Esophagus squamous epithelium (tissue), 5 donors: ENCODE results near the gene TLK2. TPM values are rescaled to one million over a fixed set of nuclear protein-coding genes. Genes with fewer than 3 reads are reported as not detected.
A peak's percentile ranks its signal among the peaks of the same experiment; 100 is the strongest.
"Not testable (repeated sequence)": the region's sequence is repeated elsewhere in the genome, so short reads cannot be mapped to it uniquely, and the experiment has no call there.

Source experiments
- DNase-seq: peaks from one replicate; lab custom pipeline; 2025; lab: John Stamatoyannopoulos, UW
- H3K27ac ChIP-seq, 4 donors: fragments of 200-600 bp; sonication (generic); one replicate each; pipeline ENCODE4 v1.5.1; 2016 to 2019; ENCODE audit warnings: mild to moderate bottlenecking in 1 of 4
- H3K27me3 ChIP-seq, 4 donors: fragments of 200-600 bp; sonication (generic); 1 replicate in 3 of 4; 2 replicates in 1 of 4; pipeline versions ENCODE4 v1.5.1 to v1.6.0; 2017 to 2021; ENCODE audit warnings: antibody characterized with exemption in 1 of 4
- H3K36me3 ChIP-seq, 3 donors: fragments of 200-600 bp; sonication (generic); one replicate each; pipeline ENCODE4 v1.5.1; 2016 to 2019
- H3K4me1 ChIP-seq, 3 donors: fragments of 200-600 bp; sonication (generic); one replicate each; pipeline ENCODE4 v1.5.1; 2017 to 2019
- H3K4me3 ChIP-seq, 4 donors: fragments of 200-600 bp; sonication (generic); 1 replicate in 3 of 4; 2 replicates in 1 of 4; pipeline ENCODE4 v1.5.1; 2016 to 2019; ENCODE audit warnings: mild to moderate bottlenecking in 2 of 4, moderate library complexity in 1 of 4
- H3K9me3 ChIP-seq, 3 donors: fragments of 200-600 bp; sonication (generic); one replicate each; pipeline ENCODE4 v1.5.1; 2016 to 2019
- WGBS, 2 donors: methylation state at CpG; one replicate each; pipeline ENCODE4 v1.1.5; 2018; 5-methylcytosine and 5-hydroxymethylcytosine counted together
- intact Hi-C: fragments of 100-400 bp; cut with DNase I; formaldehyde crosslinking; loops from one replicate; pipeline ENCODE4 v1.15.0; 2022
- total RNA-seq, 4 donors: library from RNA; depleted of rRNA; stranded (reverse); fragments of >200 nt; gene quantifications; one replicate each; pipeline ENCODE4 v1.1.0, GENCODE V29; 2016
- donor health status: DM: yes; HTN: yes; CAD: no.

TLK2 gene
- total RNA-seq, 4 donors from 2014 or later: 13.2 to 35.5 (median 28.0) TPM

GRCh38 chr17:62479639-62480258 lies 1.1 kb downstream of the TLK2 start:
- peak overlapping the region; percentile 75 to 89 (median 85) for H3K4me3 ChIP-seq
- peak overlapping the region; percentile 91 to 98 (median 98) for H3K27ac ChIP-seq
- H3K36me3 ChIP-seq: peaks cover 0 to 25% (median 0%) of the 10 kb centered on the region in 3 donors
- H3K9me3 ChIP-seq, DNase-seq, H3K27me3 ChIP-seq, intact Hi-C loops: not testable (repeated sequence)
- H3K4me1 ChIP-seq: peaks cover 0 to 61% (median 6%) of the 10 kb centered on the region in 3 donors
- 2 to 4% methylated on average over 14 to 15 of the region's 22 CpGs for WGBS, 2 donors

GRCh38 chr17:62482553-62482952 lies 3.9 kb downstream of the TLK2 start:
- Histone ChIP-seq H3K4me1 (peaks cover 0 to 72% (median 10%) of the 10 kb centered on the region in 3 donors), H3K36me3 (peaks cover 0 to 32% (median 0%) of the 10 kb centered on the region in 3 donors)
- DNase-seq, H3K9me3 ChIP-seq, H3K27ac ChIP-seq, intact Hi-C loops, H3K27me3 ChIP-seq, H3K4me3 ChIP-seq: not testable (repeated sequence)
- 80 to 81% methylated on average over 2 to 3 of the region's 3 CpGs for WGBS, 2 donors

GRCh38 chr17:62490990-62491389 lies 12.4 kb downstream of the TLK2 start:
- intact Hi-C loops, H3K27ac ChIP-seq, H3K36me3 ChIP-seq, DNase-seq, H3K27me3 ChIP-seq, H3K9me3 ChIP-seq, H3K4me3 ChIP-seq: not testable (repeated sequence)
- peaks cover 0 to 54% (median 9%) of the 10 kb centered on the region in 3 donors for H3K4me1 ChIP-seq
- 33 to 56% methylated on average over 1 of the region's 1 CpG for WGBS, 2 donors

GRCh38 chr17:62493049-62493655 lies 14.5 kb downstream of the TLK2 start:
- 82 to 84% methylated on average over 5 of the region's 5 CpGs for WGBS, 2 donors
- H3K4me3 ChIP-seq, intact Hi-C loops, H3K27ac ChIP-seq, DNase-seq, H3K9me3 ChIP-seq, H3K27me3 ChIP-seq, H3K36me3 ChIP-seq: not testable (repeated sequence)
- H3K4me1 ChIP-seq: peaks cover 0 to 36% (median under 1%) of the 10 kb centered on the region in 3 donors

GRCh38 chr17:62494073-62494472 lies 15.4 kb downstream of the TLK2 start:
- H3K27ac ChIP-seq, intact Hi-C loops, H3K27me3 ChIP-seq, H3K4me3 ChIP-seq, H3K36me3 ChIP-seq, DNase-seq, H3K9me3 ChIP-seq: not testable (repeated sequence)
- WGBS, 2 donors: 97 to 100% methylated on average over 1 to 5 of the region's 7 CpGs
- peaks cover 0 to 30% (median 0%) of the 10 kb centered on the region in 3 donors for H3K4me1 ChIP-seq

GRCh38 chr17:62496344-62496743 lies 17.7 kb downstream of the TLK2 start:
- H3K36me3 ChIP-seq, DNase-seq, H3K27me3 ChIP-seq, intact Hi-C loops, H3K27ac ChIP-seq, H3K9me3 ChIP-seq, H3K4me3 ChIP-seq: not testable (repeated sequence)
- 90 to 95% methylated on average over 4 of the region's 4 CpGs for WGBS, 2 donors
- peaks cover 0 to 26% (median 0%) of the 10 kb centered on the region in 3 donors for H3K4me1 ChIP-seq

- H3K27ac ChIP-seq, DNase-seq, H3K9me3 ChIP-seq, H3K27me3 ChIP-seq, intact Hi-C loops, H3K4me3 ChIP-seq, H3K36me3 ChIP-seq: not testable (repeated sequence)
- H3K4me1 ChIP-seq: peaks cover 0 to 21% (median 0%) of the 10 kb centered on the region in 3 donors
- 80 to 81% methylated on average over 6 to 8 of the region's 8 CpGs for WGBS, 2 donors
Measured at GRCh38 chr17:62498796-62499195, 20.2 kb downstream of the TLK2 start.

- peaks cover 0 to 12% (median 0%) of the 10 kb centered on the region in 3 donors for H3K4me1 ChIP-seq
- DNase-seq, H3K9me3 ChIP-seq, H3K27me3 ChIP-seq, H3K36me3 ChIP-seq, H3K27ac ChIP-seq, intact Hi-C loops, H3K4me3 ChIP-seq: not testable (repeated sequence)
- 89 to 95% methylated on average over 1 of the region's 1 CpG for WGBS, 2 donors
Measured at GRCh38 chr17:62500463-62500862, 21.8 kb downstream of the TLK2 start.

- H3K4me3 ChIP-seq, H3K27me3 ChIP-seq, H3K27ac ChIP-seq, H3K9me3 ChIP-seq, intact Hi-C loops, H3K36me3 ChIP-seq, DNase-seq: not testable (repeated sequence)
- 95% methylated on average over 8 of the region's 8 CpGs for WGBS, 2 donors
- H3K4me1 ChIP-seq: peaks cover 0 to 31% (median 7%) of the 10 kb centered on the region in 3 donors
Measured at GRCh38 chr17:62504857-62505256, 26.2 kb downstream of the TLK2 start.

- 75 to 77% methylated on average over 6 of the region's 6 CpGs for WGBS, 2 donors
- H3K36me3 ChIP-seq, DNase-seq, H3K9me3 ChIP-seq, intact Hi-C loops, H3K27ac ChIP-seq, H3K4me3 ChIP-seq, H3K27me3 ChIP-seq: not testable (repeated sequence)
- peaks cover 0 to 42% (median 7%) of the 10 kb centered on the region in 3 donors for H3K4me1 ChIP-seq
Measured at GRCh38 chr17:62507191-62507836, 28.7 kb downstream of the TLK2 start.

- H3K9me3 ChIP-seq, intact Hi-C loops, DNase-seq, H3K27me3 ChIP-seq, H3K36me3 ChIP-seq, H3K4me3 ChIP-seq: not testable (repeated sequence)
- peak overlapping the region in 2 of 4 donors; percentile 20 to 30 for H3K27ac ChIP-seq
- H3K4me1 ChIP-seq: peaks cover 0 to 42% (median 7%) of the 10 kb centered on the region in 3 donors
- WGBS, 2 donors: 55 to 70% methylated on average over 2 to 3 of the region's 3 CpGs
Measured at GRCh38 chr17:62510247-62510819, 31.7 kb downstream of the TLK2 start.

GRCh38 chr17:62511014-62511413 lies 32.4 kb downstream of the TLK2 start:
- 68 to 71% methylated on average over 3 of the region's 3 CpGs for WGBS, 2 donors

More at GRCh38 chr17:62511014-62511413, 32.4 kb downstream of the TLK2 start:
- H3K27ac ChIP-seq, H3K9me3 ChIP-seq, H3K36me3 ChIP-seq, intact Hi-C loops, H3K27me3 ChIP-seq, H3K4me3 ChIP-seq, DNase-seq: not testable (repeated sequence)
- peaks cover 0 to 37% (median 7%) of the 10 kb centered on the region in 3 donors for H3K4me1 ChIP-seq
